Measurements from ENCODE around the gene TPRG1L.

Gene TPRG1L

GRCh38 chr1:3599816-3600215 is 25.0 kb upstream of the TPRG1L start:
- H3K4me1 ChIP-seq (ENCODE audit: control insufficient read depth, insufficient read depth, low read length), result no peaks in the 10 kb centered on the region
- H3K4me3 ChIP-seq (ENCODE audit: low read depth, low read length), result no peak overlapping the region
- no peak overlapping the region for H3K27ac ChIP-seq (ENCODE audit: extremely low read depth, low read depth, low read length)
- POLR2A ChIA-PET, result no interaction called here
- TF ChIP-seq ZNF398 (tag by site-specific recombination; IDR thresholded peaks at IDR 0.05) (no peak), ZNF19 (tag by site-specific recombination; IDR thresholded peaks at IDR 0.05; ENCODE audit: low read depth) (no peak), ZNF133 (tag by site-specific recombination; IDR thresholded peaks at IDR 0.05) (no peak), ZNF529 (tag by site-specific recombination; IDR thresholded peaks at IDR 0.05; ENCODE audit: insufficient replicate concordance) (no peak)
- CTCF ChIA-PET, result interaction anchor here (0.5 to 2.1 kb wide), 6 partner anchors 8 to 1500 kb away, joined by 4 to 6 read pairs (median 4); no protein-coding TSS in a partner anchor
- no peaks in the 10 kb centered on the region for H3K36me3 ChIP-seq (ENCODE audit: control insufficient read depth in 2 of 2, insufficient read depth in 1 of 2, low read length in 2 of 2)
- H3K9me3 ChIP-seq (ENCODE audit: control insufficient read depth, insufficient read depth, low read depth, low read length), result no peaks in the 10 kb centered on the region

- Histone ChIP-seq H3K4me1 (ENCODE audit: control insufficient read depth, insufficient read depth, low read length) (no peaks in the 10 kb centered on the region), H3K27ac (ENCODE audit: extremely low read depth, low read depth, low read length) (no peak overlapping the region), H3K9me3 (ENCODE audit: control insufficient read depth, insufficient read depth, low read depth, low read length) (no peaks in the 10 kb centered on the region), H3K36me3 (ENCODE audit: control insufficient read depth in 2 of 2, insufficient read depth in 1 of 2, low read length in 2 of 2) (no peaks in the 10 kb centered on the region), H3K4me3 (ENCODE audit: low read depth, low read length) (no peak overlapping the region)
- ChIA-PET POLR2A (no interaction called here), CTCF (interaction anchor here (0.5 to 2.1 kb wide), 4 partner anchors 9 to 497 kb away, joined by 4 to 6 read pairs (median 4); no protein-coding TSS in a partner anchor)
- no peak for TF ChIP-seq ZNF157 (tag by site-specific recombination; IDR thresholded peaks at IDR 0.05)
- no peak for TF ChIP-seq ZNF530 (tag by site-specific recombination; IDR thresholded peaks at IDR 0.05; ENCODE audit: low read depth)
- TF ChIP-seq ZNF580 (tag by site-specific recombination; IDR thresholded peaks at IDR 0.05), result no peak
- no peak for TF ChIP-seq REPIN1 (tag by site-specific recombination; IDR thresholded peaks at IDR 0.05; ENCODE audit: low read depth)
- TF ChIP-seq ZNF350 (tag by site-specific recombination; IDR thresholded peaks at IDR 0.05), result no peak
- no peak for TF ChIP-seq INSM2 (tag by site-specific recombination; IDR thresholded peaks at IDR 0.05)
- TF ChIP-seq MZF1 (tag by site-specific recombination; IDR thresholded peaks at IDR 0.05; ENCODE audit: borderline replicate concordance), result no peak
- no peak for TF ChIP-seq ZNF239 (tag by site-specific recombination; IDR thresholded peaks at IDR 0.05)
- TF ChIP-seq ZNF549 (tag by site-specific recombination; IDR thresholded peaks at IDR 0.05), result no peak
- TF ChIP-seq ZBTB1 (tag by site-specific recombination; IDR thresholded peaks at IDR 0.05), result no peak
- TF ChIP-seq BCL11B (tag by site-specific recombination; IDR thresholded peaks at IDR 0.05; ENCODE audit: low read depth), result no peak
- TF ChIP-seq ZNF10 (tag by site-specific recombination; IDR thresholded peaks at IDR 0.05), result no peak
- no peak for TF ChIP-seq ZNF600 (tag by site-specific recombination; IDR thresholded peaks at IDR 0.05)
- no peak for TF ChIP-seq SP3 (tag by site-specific recombination; IDR thresholded peaks at IDR 0.05)
- no peak for TF ChIP-seq ZNF513 (tag by site-specific recombination; IDR thresholded peaks at IDR 0.05)
- no peak for TF ChIP-seq ATF2 (tag by site-specific recombination; IDR thresholded peaks at IDR 0.05; ENCODE audit: low read depth)
- TF ChIP-seq ZFP37 (tag by site-specific recombination; IDR thresholded peaks at IDR 0.05), result no peak
- TF ChIP-seq ZNF629 (tag by site-specific recombination; IDR thresholded peaks at IDR 0.05), result no peak
These were observed 24.5 kb upstream of the TPRG1L start for GRCh38 chr1:3600354-3600753.
